AG08396 (cell line): ENCODE data around the gene TAF10.

Experiments used
- DNase-seq: peaks from one replicate; pipeline ENCODE4 v3.0.0; 2012; ENCODE audit warnings: low spot score, mixed read lengths

The TAF10 gene

GRCh38 chr11:6625156-6625831 lies 13.3 kb upstream of the TAF10 start:
- no peak for DNase-seq

- DNase-seq, result no peak
Observed at GRCh38 chr11:6623391-6624363, 11.7 kb upstream of the TAF10 start.

- no peak for DNase-seq
Observed at GRCh38 chr11:6622261-6623171, 10.5 kb upstream of the TAF10 start.

- no peak for DNase-seq
Observed at GRCh38 chr11:6621711-6622211, 9.7 kb upstream of the TAF10 start.

GRCh38 chr11:6620636-6621035 lies 8.6 kb upstream of the TAF10 start:
- DNase-seq, result no peak

- peak; percentile 97 for DNase-seq
Observed at GRCh38 chr11:6619004-6619745, 7.2 kb upstream of the TAF10 start, which contains the start of gene TPP1. Gene TPP1 (minus strand): TSS chr11:6619422. CDS start chr11:6619400, 22 bp downstream.

GRCh38 chr11:6618117-6619003 lies 6.3 kb upstream of the TAF10 start:
- peak; percentile 85 for DNase-seq

- DNase-seq, result no peak
Observed at GRCh38 chr11:6617315-6617781, 5.3 kb upstream of the TAF10 start.

GRCh38 chr11:6616596-6617250 lies 4.7 kb upstream of the TAF10 start:
- no peak for DNase-seq

- DNase-seq, result no peak
Observed at GRCh38 chr11:6615882-6616585, 4.0 kb upstream of the TAF10 start.

GRCh38 chr11:6615046-6615445 lies 3.0 kb upstream of the TAF10 start:
- no peak for DNase-seq

- DNase-seq, result no peak
Observed at GRCh38 chr11:6614446-6614845, 2.4 kb upstream of the TAF10 start.

- DNase-seq, result no peak
Observed at GRCh38 chr11:6613496-6613895, 1.5 kb upstream of the TAF10 start.

GRCh38 chr11:6611963-6612212 lies 128 bp downstream of the TAF10 start:
- no peak for DNase-seq

GRCh38 chr11:6611092-6611962 lies 689 bp downstream of the TAF10 start:
- no peak for DNase-seq

- DNase-seq, result no peak
Observed at GRCh38 chr11:6610591-6610990, 1.4 kb downstream of the TAF10 start.

- DNase-seq, result no peak
Observed at GRCh38 chr11:6609502-6610015, 2.5 kb downstream of the TAF10 start.
